HCT116 (cell line): ENCODE results near the gene NGFR.

Experiments used
- POLR2A ChIP-seq: IDR thresholded peaks from 2 replicates; pipeline ENCODE4 v1.7.0; 2011; ENCODE audit warnings: borderline replicate concordance; ENCODE audit not compliant: insufficient read depth, insufficient read length; ENCODE audit errors: extremely low read depth
- POLR2AphosphoS5 ChIP-seq: IDR thresholded peaks from 2 replicates; pipeline ENCODE4 v1.6.1; 2011; ENCODE audit warnings: mild to moderate bottlenecking, low read depth, low read length, moderate library complexity
- YY1 ChIP-seq: IDR thresholded peaks from 2 replicates; pipeline ENCODE4 v1.6.1; 2011; ENCODE audit warnings: low read length, low read depth, moderate library complexity, mild to moderate bottlenecking; ENCODE audit not compliant: insufficient replicate concordance; ENCODE audit errors: extremely low read depth
- ZFX ChIP-seq: fragments of 450-650 bp; IDR thresholded peaks from 2 replicates; pipeline ENCODE4 v1.6.1; 2017
- ZNF274 ChIP-seq: fragments of 200-500 bp; sonication (Bioruptor generic); IDR thresholded peaks from 2 replicates; pipeline ENCODE4 v1.6.1; 2014; ENCODE audit warnings: mild to moderate bottlenecking, low read depth, low read length, inconsistent platforms
- TF ChIP-seq, protein P1 (sequence below), 3 experiments: fragments of 200-600 bp in 1 of 3; sonication (generic) in 1 of 3; IDR thresholded peaks in 2 of 3; conservative IDR thresholded peaks in 1 of 3; 2 replicates each; pipeline ENCODE4 v1.5.1; 2012 to 2017; ENCODE audit warnings: low read depth in 2 of 3, low read length in 2 of 3, antibody characterized with exemption in 1 of 3, borderline replicate concordance in 1 of 3, control low read depth in 1 of 3, mild to moderate bottlenecking in 1 of 3, mixed read lengths in 1 of 3, mixed run types in 1 of 3, moderate library complexity in 1 of 3; ENCODE audit not compliant: insufficient read depth in 1 of 3
- TF ChIP-seq, protein P2 (sequence below): IDR thresholded peaks from 2 replicates; pipeline ENCODE4 v1.6.1; 2012; ENCODE audit warnings: low read depth

GRCh38 chr17:49494399-49494985, 601 bp upstream of the NGFR start:
- TF ChIP-seq, protein P1, sequence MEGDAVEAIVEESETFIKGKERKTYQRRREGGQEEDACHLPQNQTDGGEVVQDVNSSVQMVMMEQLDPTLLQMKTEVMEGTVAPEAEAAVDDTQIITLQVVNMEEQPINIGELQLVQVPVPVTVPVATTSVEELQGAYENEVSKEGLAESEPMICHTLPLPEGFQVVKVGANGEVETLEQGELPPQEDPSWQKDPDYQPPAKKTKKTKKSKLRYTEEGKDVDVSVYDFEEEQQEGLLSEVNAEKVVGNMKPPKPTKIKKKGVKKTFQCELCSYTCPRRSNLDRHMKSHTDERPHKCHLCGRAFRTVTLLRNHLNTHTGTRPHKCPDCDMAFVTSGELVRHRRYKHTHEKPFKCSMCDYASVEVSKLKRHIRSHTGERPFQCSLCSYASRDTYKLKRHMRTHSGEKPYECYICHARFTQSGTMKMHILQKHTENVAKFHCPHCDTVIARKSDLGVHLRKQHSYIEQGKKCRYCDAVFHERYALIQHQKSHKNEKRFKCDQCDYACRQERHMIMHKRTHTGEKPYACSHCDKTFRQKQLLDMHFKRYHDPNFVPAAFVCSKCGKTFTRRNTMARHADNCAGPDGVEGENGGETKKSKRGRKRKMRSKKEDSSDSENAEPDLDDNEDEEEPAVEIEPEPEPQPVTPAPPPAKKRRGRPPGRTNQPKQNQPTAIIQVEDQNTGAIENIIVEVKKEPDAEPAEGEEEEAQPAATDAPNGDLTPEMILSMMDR (IDR thresholded peaks at IDR 0.05 in 2 of 3, conservative IDR thresholded peaks at IDR 0.05 in 1 of 3; ENCODE audit: borderline replicate concordance in 1 of 3, insufficient read depth in 1 of 3, low read depth in 2 of 3, low read length in 2 of 3) = no peak
- TF ChIP-seq ZFX (no peak), POLR2A (no peak), POLR2AphosphoS5 (no peak), YY1 (no peak), ZNF274 (no peak)
- TF ChIP-seq, protein P2, sequence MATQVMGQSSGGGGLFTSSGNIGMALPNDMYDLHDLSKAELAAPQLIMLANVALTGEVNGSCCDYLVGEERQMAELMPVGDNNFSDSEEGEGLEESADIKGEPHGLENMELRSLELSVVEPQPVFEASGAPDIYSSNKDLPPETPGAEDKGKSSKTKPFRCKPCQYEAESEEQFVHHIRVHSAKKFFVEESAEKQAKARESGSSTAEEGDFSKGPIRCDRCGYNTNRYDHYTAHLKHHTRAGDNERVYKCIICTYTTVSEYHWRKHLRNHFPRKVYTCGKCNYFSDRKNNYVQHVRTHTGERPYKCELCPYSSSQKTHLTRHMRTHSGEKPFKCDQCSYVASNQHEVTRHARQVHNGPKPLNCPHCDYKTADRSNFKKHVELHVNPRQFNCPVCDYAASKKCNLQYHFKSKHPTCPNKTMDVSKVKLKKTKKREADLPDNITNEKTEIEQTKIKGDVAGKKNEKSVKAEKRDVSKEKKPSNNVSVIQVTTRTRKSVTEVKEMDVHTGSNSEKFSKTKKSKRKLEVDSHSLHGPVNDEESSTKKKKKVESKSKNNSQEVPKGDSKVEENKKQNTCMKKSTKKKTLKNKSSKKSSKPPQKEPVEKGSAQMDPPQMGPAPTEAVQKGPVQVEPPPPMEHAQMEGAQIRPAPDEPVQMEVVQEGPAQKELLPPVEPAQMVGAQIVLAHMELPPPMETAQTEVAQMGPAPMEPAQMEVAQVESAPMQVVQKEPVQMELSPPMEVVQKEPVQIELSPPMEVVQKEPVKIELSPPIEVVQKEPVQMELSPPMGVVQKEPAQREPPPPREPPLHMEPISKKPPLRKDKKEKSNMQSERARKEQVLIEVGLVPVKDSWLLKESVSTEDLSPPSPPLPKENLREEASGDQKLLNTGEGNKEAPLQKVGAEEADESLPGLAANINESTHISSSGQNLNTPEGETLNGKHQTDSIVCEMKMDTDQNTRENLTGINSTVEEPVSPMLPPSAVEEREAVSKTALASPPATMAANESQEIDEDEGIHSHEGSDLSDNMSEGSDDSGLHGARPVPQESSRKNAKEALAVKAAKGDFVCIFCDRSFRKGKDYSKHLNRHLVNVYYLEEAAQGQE = no peak
